H9 (cell line): ENCODE results near the gene RAB31. TPM values are rescaled to one million over a fixed set of nuclear protein-coding genes. Genes with fewer than 3 reads are reported as not detected.

Source experiments
- DNase-seq: peaks from one replicate; pipeline ENCODE4 v3.0.0-alpha.2; 2017
- H2AFZ ChIP-seq: one replicate; pipeline ENCODE4 v1.6.1; 2013; ENCODE audit warnings: mild to moderate bottlenecking, low read length, control low read depth, moderate library complexity
- H2AK5ac ChIP-seq: 2 replicates; pipeline ENCODE4 v1.6.1; 2013; ENCODE audit warnings: low read length, control low read depth, mixed read lengths; ENCODE audit not compliant: insufficient read length
- H2BK120ac ChIP-seq: one replicate; pipeline ENCODE4 v1.6.1; 2013; ENCODE audit warnings: low read depth, mild to moderate bottlenecking, low read length, control low read depth, inconsistent platforms; ENCODE audit not compliant: poor library complexity, severe bottlenecking
- H2BK12ac ChIP-seq: 2 replicates; pipeline ENCODE4 v1.6.1; 2013; ENCODE audit warnings: low read length, control low read depth, mixed read lengths, low read depth; ENCODE audit not compliant: insufficient read length
- H2BK15ac ChIP-seq: 2 replicates; pipeline ENCODE4 v1.6.1; 2013; ENCODE audit warnings: low read depth, low read length, control low read depth
- H2BK20ac ChIP-seq: one replicate; pipeline ENCODE4 v1.6.1; 2013; ENCODE audit warnings: low read depth, mild to moderate bottlenecking, low read length, control low read depth, inconsistent platforms; ENCODE audit not compliant: poor library complexity, severe bottlenecking
- H2BK5ac ChIP-seq: 2 replicates; pipeline ENCODE4 v1.6.1; 2013; ENCODE audit warnings: low read length, control low read depth, mixed read lengths; ENCODE audit not compliant: insufficient read length
- H3K14ac ChIP-seq: 2 replicates; pipeline ENCODE4 v1.6.1; 2013; ENCODE audit warnings: low read length, control low read depth; ENCODE audit not compliant: insufficient read depth
- H3K18ac ChIP-seq: 2 replicates; pipeline ENCODE4 v1.6.1; 2013; ENCODE audit warnings: low read depth, mild to moderate bottlenecking, mixed read lengths, low read length, control low read depth; ENCODE audit not compliant: insufficient read length
- H3K23ac ChIP-seq: 2 replicates; pipeline ENCODE4 v1.6.1; 2013; ENCODE audit warnings: low read length, control low read depth, mixed read lengths, low read depth; ENCODE audit not compliant: insufficient read length
- H3K23me2 ChIP-seq: 2 replicates; pipeline ENCODE4 v1.6.1; 2013; ENCODE audit warnings: low read depth, mild to moderate bottlenecking, mixed read lengths, low read length, control low read depth; ENCODE audit not compliant: insufficient read length, poor library complexity, severe bottlenecking
- H3K27ac ChIP-seq: 2 replicates; pipeline ENCODE4 v1.5.1; 2013; ENCODE audit warnings: low read length, control low read depth, mixed read lengths, low read depth; ENCODE audit not compliant: insufficient read length
- H3K27me3 ChIP-seq: 2 replicates; pipeline ENCODE4 v1.6.1; 2013; ENCODE audit warnings: low read length, control low read depth, inconsistent platforms; ENCODE audit not compliant: insufficient read depth
- H3K4ac ChIP-seq: 2 replicates; pipeline ENCODE4 v1.6.1; 2013; ENCODE audit warnings: low read depth, mild to moderate bottlenecking, control low read depth, inconsistent platforms, low read length, moderate library complexity
- H3K4me1 ChIP-seq: 2 replicates; pipeline ENCODE4 v1.6.1; 2013; ENCODE audit warnings: low read length, control low read depth, inconsistent platforms; ENCODE audit not compliant: insufficient read depth
- H3K4me2 ChIP-seq: 2 replicates; pipeline ENCODE4 v1.6.1; 2013; ENCODE audit warnings: low read length, control low read depth, mixed read lengths; ENCODE audit not compliant: insufficient read length, insufficient read depth
- H3K56ac ChIP-seq: 2 replicates; pipeline ENCODE4 v1.6.1; 2013; ENCODE audit warnings: low read depth, mild to moderate bottlenecking, mixed read lengths, low read length, control low read depth; ENCODE audit not compliant: insufficient read length
- H3K79me1 ChIP-seq: 2 replicates; pipeline ENCODE4 v1.6.1; 2013; ENCODE audit warnings: low read depth, mild to moderate bottlenecking, moderate library complexity, low read length, control low read depth, inconsistent platforms; ENCODE audit not compliant: insufficient read depth, poor library complexity, severe bottlenecking
- H3K79me2 ChIP-seq: 2 replicates; pipeline ENCODE4 v1.6.1; 2013; ENCODE audit warnings: low read length, control low read depth, inconsistent platforms; ENCODE audit not compliant: insufficient read depth
- H3K9ac ChIP-seq: 2 replicates; pipeline ENCODE4 v1.6.1; 2013; ENCODE audit warnings: low read length, control low read depth, mixed read lengths; ENCODE audit not compliant: insufficient read length; ENCODE audit errors: extremely low read depth
- H3K9me3 ChIP-seq: one replicate; pipeline ENCODE4 v1.6.1; 2013; ENCODE audit warnings: low read depth, low read length, inconsistent platforms; ENCODE audit not compliant: control insufficient read depth
- H3T11ph ChIP-seq: one replicate; pipeline ENCODE4 v1.6.1; 2013; ENCODE audit warnings: mild to moderate bottlenecking, low read length, control low read depth, inconsistent platforms
- H4K20me1 ChIP-seq: one replicate; pipeline ENCODE4 v1.6.1; 2013; ENCODE audit not compliant: control insufficient read depth, insufficient read length, insufficient read depth
- H4K5ac ChIP-seq: 2 replicates; pipeline ENCODE4 v1.6.1; 2013; ENCODE audit warnings: low read depth, mild to moderate bottlenecking, mixed read lengths, low read length, control low read depth; ENCODE audit not compliant: insufficient read length
- H4K8ac ChIP-seq: replicated peaks from 2 replicates; pipeline ENCODE4 v1.6.1; 2013; ENCODE audit warnings: low read length, control low read depth, mixed read lengths, low read depth; ENCODE audit not compliant: insufficient read length
- H4K91ac ChIP-seq: 2 replicates; pipeline ENCODE4 v1.6.1; 2013; ENCODE audit warnings: low read depth, mild to moderate bottlenecking, moderate library complexity, mixed read lengths, low read length, control low read depth; ENCODE audit not compliant: insufficient read length
- H3K27ac Mint-ChIP-seq, 3 experiments: 2 replicates in 2 of 3; 3 replicates in 1 of 3; pipeline ENCODE4 v1.8.0; 2020 to 2021; ENCODE audit warnings: mixed read lengths in 3 of 3, mild to moderate bottlenecking in 1 of 3, moderate library complexity in 1 of 3
- H3K27me3 Mint-ChIP-seq: 2 replicates; pipeline ENCODE4 v1.8.0; 2021; ENCODE audit warnings: low read depth, mild to moderate bottlenecking, moderate library complexity, mixed read lengths
- H3K36me3 Mint-ChIP-seq, 3 experiments: 2 replicates in 2 of 3; 3 replicates in 1 of 3; pipeline ENCODE4 v1.8.0; 2020 to 2021; ENCODE audit warnings: low read depth in 3 of 3, mixed read lengths in 3 of 3; ENCODE audit not compliant: insufficient read depth in 1 of 3
- H3K4me1 Mint-ChIP-seq, 2 experiments: 2 replicates each; pipeline ENCODE4 v1.8.0; 2020; ENCODE audit warnings: mixed read lengths in 2 of 2
- H3K4me3 Mint-ChIP-seq, 2 experiments: 2 replicates in 1 of 2; 3 replicates in 1 of 2; pipeline ENCODE4 v1.8.0; 2020 to 2021; ENCODE audit warnings: mild to moderate bottlenecking in 2 of 2, mixed read lengths in 2 of 2, moderate library complexity in 1 of 2
- H3K9me3 Mint-ChIP-seq, 2 experiments: 2 replicates in 1 of 2; 3 replicates in 1 of 2; pipeline ENCODE4 v1.8.0; 2020; ENCODE audit warnings: mild to moderate bottlenecking in 2 of 2, mixed read lengths in 2 of 2, moderate library complexity in 1 of 2
- CTCF ChIP-seq: fragments of 200-600 bp; sonication (generic); conservative IDR thresholded peaks from 3 replicates; pipeline ENCODE4 v1.8.0; 2021; ENCODE audit warnings: antibody characterized with exemption, mild to moderate bottlenecking
- WGBS: extraction: QIAGEN DNeasy Blood & Tissue Kit; methylation state at CpG from one replicate; pipeline ENCODE4 v1.1.7; 2013; ENCODE audit warnings: missing lambda C conversion rate, low lambda C conversion rate, mixed read lengths; ENCODE audit not compliant: insufficient read length; ENCODE audit errors: extremely low coverage; 5-methylcytosine and 5-hydroxymethylcytosine counted together
- total RNA-seq: library from RNA; stranded (reverse); gene quantifications from 2 replicates; pipeline ENCODE4 v1.2.1, GENCODE V29; 2021

The RAB31 gene
- total RNA-seq, 1 experiment from 2014 or later: 22.4 TPM

GRCh38 chr18:9870431-9871008, 162.4 kb downstream of the RAB31 start:
- H3K4me1 Mint-ChIP-seq: peaks cover 31 to 33% of the 10 kb centered on the region in 2 experiments
- Histone ChIP-seq H3K9ac (no peak overlapping the region), H3K23me2 (no peaks in the 10 kb centered on the region), H2BK5ac (no peak overlapping the region), H4K5ac (no peak overlapping the region), H3K23ac (no peak overlapping the region), H2BK120ac (no peak overlapping the region), H3K14ac (no peak overlapping the region; the same call in 1 of the 2 replicates), H3K4ac (no peak overlapping the region), H2BK15ac (no peak overlapping the region), H3K4me2 (no peak overlapping the region), H3K79me2 (no peaks in the 10 kb centered on the region), H3K18ac (no peak overlapping the region), H2AFZ (peak overlapping the region; percentile 18), H3K9me3 (no peaks in the 10 kb centered on the region), H2BK20ac (no peak overlapping the region), H2AK5ac (no peak overlapping the region), H3K27ac (no peak overlapping the region), H4K8ac (no peak overlapping the region), H4K91ac (no peak overlapping the region), H3K56ac (no peak overlapping the region), H3T11ph (no peak overlapping the region), H3K27me3 (no peaks in the 10 kb centered on the region), H3K79me1 (no peaks in the 10 kb centered on the region), H3K4me1 (peaks cover 10% of the 10 kb centered on the region; the same call in 1 of the 2 replicates), H2BK12ac (no peak overlapping the region), H4K20me1 (no peaks in the 10 kb centered on the region)
- no peak for TF ChIP-seq CTCF
- peak overlapping the region in 1 of 2 experiments; percentile 14; a peak in 1 of 5 replicates for H3K4me3 Mint-ChIP-seq
- peaks cover 14 to 16% of the 10 kb centered on the region in 2 experiments for H3K9me3 Mint-ChIP-seq
- peak overlapping the region; percentile 12 to 96 (median 61); a peak in 5 of 7 replicates for H3K27ac Mint-ChIP-seq
- no CpG with 5 or more reads among the region's 4 CpGs for WGBS
- peaks cover 2% of the 10 kb centered on the region; the same call in 1 of the 2 replicates for H3K27me3 Mint-ChIP-seq
- no peak for DNase-seq
- peaks cover 7 to 19% (median 8%) of the 10 kb centered on the region in 3 experiments for H3K36me3 Mint-ChIP-seq
